HG02970 (cell line): ENCODE measurements around the gene RBBP9.
"Not testable (repeated sequence)": the region's sequence is repeated elsewhere in the genome, so short reads cannot be mapped to it uniquely, and the experiment has no call there.

Experiments
- ATAC-seq: cut with Tn5 transposase; IDR thresholded peaks from one replicate; pipeline ENCODE4 v1.9.1; 2021; ENCODE audit warnings: mild to moderate bottlenecking, moderate library complexity, moderate number of reproducible peaks; ENCODE audit not compliant: unreplicated experiment, low FRiP score

Gene RBBP9

DNA sequence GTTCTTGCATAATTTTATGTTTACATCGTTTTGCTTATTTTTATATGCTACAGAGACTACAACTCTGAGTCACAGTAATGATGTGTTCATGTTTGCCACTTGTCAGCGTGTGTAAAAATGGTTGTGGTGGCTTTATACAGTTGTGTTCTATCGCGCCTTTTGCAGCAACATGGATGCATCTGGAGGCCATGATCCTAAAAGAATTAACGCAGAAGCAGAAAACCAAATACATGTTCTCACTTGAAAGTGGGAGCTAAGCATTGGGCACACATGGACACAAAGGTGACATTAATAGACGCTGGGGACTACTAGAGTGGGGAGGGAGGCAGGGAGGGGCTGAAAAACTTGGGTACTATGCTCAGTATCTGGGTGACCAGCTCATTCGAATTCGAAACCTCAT is 9.7 kb upstream of the RBBP9 start:
- ATAC-seq = no peak

- no peak for ATAC-seq
Observed at GRCh38 chr20:18504479-18505060, 7.5 kb upstream of the RBBP9 start.

DNA sequence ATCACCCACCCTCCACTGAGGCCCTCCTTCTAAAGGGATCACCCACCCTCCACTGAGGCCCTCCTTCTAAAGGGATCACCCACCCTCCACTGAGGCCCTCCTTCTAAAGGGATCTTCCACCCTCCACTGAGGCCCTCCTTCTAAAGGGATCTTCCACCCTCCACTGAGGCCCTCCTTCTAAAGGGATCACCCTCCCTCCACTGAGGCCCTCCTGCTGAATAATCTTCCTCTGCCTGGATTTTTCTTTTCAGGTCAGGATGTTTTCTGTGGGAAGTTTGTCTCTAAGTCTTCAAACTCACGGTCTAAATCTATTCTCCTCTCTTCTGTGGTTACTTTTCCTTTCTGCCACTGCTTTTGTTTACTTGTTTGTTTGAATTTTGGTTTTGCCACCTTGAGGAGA is 4.6 kb upstream of the RBBP9 start:
- ATAC-seq = not testable (repeated sequence)

GRCh38 chr20:18497603-18498002 is 578 bp upstream of the RBBP9 start:
- ATAC-seq = no peak

- ATAC-seq = no peak
Observed at GRCh38 chr20:18496042-18496441, 983 bp downstream of the RBBP9 start.

- ATAC-seq = no peak
Observed at GRCh38 chr20:18488301-18488700, 8.7 kb downstream of the RBBP9 start.

- no peak for ATAC-seq
Observed at GRCh38 chr20:18481596-18481995, 15.4 kb downstream of the RBBP9 start.

- no peak for ATAC-seq
Observed at GRCh38 chr20:18477821-18478220, 19.2 kb downstream of the RBBP9 start.

- no peak for ATAC-seq
Observed at GRCh38 chr20:18477218-18477617, 19.8 kb downstream of the RBBP9 start.

GRCh38 chr20:18466894-18467730 is 29.9 kb downstream of the RBBP9 start, which contains the start of the genes DZANK1 and POLR3F:
Gene DZANK1 (minus strand): TSS chr20:18467030. CDS start chr20:18465358, 1,672 bp downstream.
Gene POLR3F (plus strand): TSS chr20:18467390. CDS start chr20:18467507, 117 bp downstream.
- peak; percentile 90 for ATAC-seq

GRCh38 chr20:18466574-18466893 is 30.5 kb downstream of the RBBP9 start:
- peak; percentile 16 for ATAC-seq

GRCh38 chr20:18465536-18466200 is 31.4 kb downstream of the RBBP9 start:
- no peak for ATAC-seq

DNA sequence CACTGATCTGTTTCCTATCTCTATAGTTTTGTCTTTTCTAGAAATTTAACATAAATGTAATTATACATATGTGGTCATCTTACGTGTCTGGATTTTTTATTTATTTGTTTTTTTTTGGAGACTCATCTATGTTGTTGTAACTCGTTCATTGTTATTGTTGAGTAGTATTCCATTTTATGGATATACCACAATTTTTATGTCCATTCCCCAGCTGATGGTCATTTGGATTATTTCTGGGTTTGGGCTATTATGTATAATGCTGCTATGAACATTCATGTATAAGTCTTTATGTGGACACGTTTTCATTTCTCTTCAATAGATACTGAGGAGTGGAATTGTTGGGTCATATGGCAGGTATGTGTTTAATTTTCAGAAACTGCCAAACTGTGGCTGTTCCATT is 40.4 kb downstream of the RBBP9 start:
- no peak for ATAC-seq

DNA sequence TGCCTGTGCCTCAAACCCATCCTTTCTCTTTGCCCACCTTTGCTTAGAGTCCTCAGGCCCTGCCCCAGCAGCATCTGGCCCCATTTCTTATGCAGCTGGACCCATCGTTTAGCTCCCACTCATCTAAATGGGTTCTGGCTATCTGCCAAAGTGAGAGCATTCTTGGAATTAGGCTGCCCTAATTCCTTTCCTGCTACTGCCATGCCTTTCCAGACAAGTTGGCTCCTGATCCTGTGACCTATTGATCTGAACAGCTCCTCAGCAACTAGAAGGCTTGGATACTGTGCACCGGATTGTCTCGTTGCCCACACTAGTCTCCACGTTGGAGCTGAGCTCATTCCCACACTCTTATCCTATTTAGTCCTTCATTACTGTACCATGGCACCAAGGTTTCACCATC is 53.1 kb downstream of the RBBP9 start:
- no peak for ATAC-seq

- ATAC-seq = no peak
Observed at GRCh38 chr20:18440403-18440802, 56.6 kb downstream of the RBBP9 start.

- no peak for ATAC-seq
Observed at GRCh38 chr20:18436847-18437246, 60.2 kb downstream of the RBBP9 start.
